DOHH2 (cell line): Measurements from ENCODE around the gene TSPAN33.

Source experiments
- H3F3A ChIP-seq: fragments of 200-600 bp; sonication (generic), shearing (Covaris generic); 2 replicates; pipeline ENCODE4 v1.6.0; 2016; ENCODE audit warnings: antibody characterized with exemption, mild to moderate bottlenecking; ENCODE audit not compliant: control insufficient read depth, insufficient read depth
- H3K27ac ChIP-seq: fragments of 200-600 bp; sonication (generic); 2 replicates; pipeline ENCODE4 v1.5.1; 2014; ENCODE audit warnings: low read depth, mild to moderate bottlenecking, low read length, moderate library complexity
- H3K27me3 ChIP-seq: fragments of 200-600 bp; sonication (generic); 2 replicates; pipeline ENCODE4 v1.6.1; 2014; ENCODE audit warnings: mild to moderate bottlenecking, low read length, mixed read lengths; ENCODE audit not compliant: control insufficient read depth
- H3K36me3 ChIP-seq: fragments of 200-600 bp; sonication (generic); 2 replicates; pipeline ENCODE4 v1.6.1; 2014; ENCODE audit warnings: mild to moderate bottlenecking, low read length, moderate library complexity, mixed read lengths; ENCODE audit not compliant: control insufficient read depth
- H3K4me1 ChIP-seq: fragments of 200-600 bp; sonication (generic); 2 replicates; pipeline ENCODE4 v1.6.1; 2014; ENCODE audit warnings: mild to moderate bottlenecking, low read length, mixed read lengths; ENCODE audit not compliant: control insufficient read depth
- H3K4me2 ChIP-seq: fragments of 200-600 bp; sonication (generic); 2 replicates; pipeline ENCODE4 v1.6.0; 2014; ENCODE audit warnings: mild to moderate bottlenecking, low read length, moderate library complexity
- H3K4me3 ChIP-seq: fragments of 200-600 bp; sonication (generic); 2 replicates; pipeline ENCODE4 v1.5.1; 2014; ENCODE audit warnings: mild to moderate bottlenecking, low read length, mixed read lengths
- H3K79me2 ChIP-seq: fragments of 200-600 bp; sonication (generic); 2 replicates; pipeline ENCODE4 v1.6.1; 2014; ENCODE audit warnings: mild to moderate bottlenecking, low read length, mixed read lengths; ENCODE audit not compliant: control insufficient read depth
- H3K9me2 ChIP-seq: fragments of 200-600 bp; sonication (generic); replicated peaks from 2 replicates; pipeline ENCODE4 v1.6.1; 2014; ENCODE audit warnings: mild to moderate bottlenecking, low read length, mixed read lengths; ENCODE audit not compliant: control insufficient read depth
- H3K9me3 ChIP-seq: fragments of 200-600 bp; sonication (generic); 2 replicates; pipeline ENCODE4 v1.6.1; 2014; ENCODE audit warnings: antibody characterized with exemption, low read length, mixed read lengths; ENCODE audit not compliant: control insufficient read depth, insufficient read depth
- H4K20me1 ChIP-seq: fragments of 200-600 bp; sonication (generic); 2 replicates; pipeline ENCODE4 v1.6.0; 2014; ENCODE audit warnings: low read depth, mild to moderate bottlenecking, antibody characterized with exemption, low read length, moderate library complexity; ENCODE audit not compliant: control insufficient read depth, insufficient read depth
- EZH2phosphoT487 ChIP-seq: fragments of 200-600 bp; sonication (generic); IDR thresholded peaks from 2 replicates; pipeline ENCODE4 v1.6.1; 2017; ENCODE audit warnings: borderline replicate concordance, mild to moderate bottlenecking, antibody characterized with exemption, low read length, moderate library complexity, mixed read lengths
- TF ChIP-seq, protein P1 (sequence below): fragments of 200-600 bp; sonication (generic); IDR thresholded peaks from one replicate; pipeline ENCODE4 v1.5.1; 2014; ENCODE audit warnings: antibody characterized with exemption, mild to moderate bottlenecking, low read depth, low read length; ENCODE audit not compliant: poor library complexity, severe bottlenecking

TSPAN33 gene, protein sequence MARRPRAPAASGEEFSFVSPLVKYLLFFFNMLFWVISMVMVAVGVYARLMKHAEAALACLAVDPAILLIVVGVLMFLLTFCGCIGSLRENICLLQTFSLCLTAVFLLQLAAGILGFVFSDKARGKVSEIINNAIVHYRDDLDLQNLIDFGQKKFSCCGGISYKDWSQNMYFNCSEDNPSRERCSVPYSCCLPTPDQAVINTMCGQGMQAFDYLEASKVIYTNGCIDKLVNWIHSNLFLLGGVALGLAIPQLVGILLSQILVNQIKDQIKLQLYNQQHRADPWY

DNA sequence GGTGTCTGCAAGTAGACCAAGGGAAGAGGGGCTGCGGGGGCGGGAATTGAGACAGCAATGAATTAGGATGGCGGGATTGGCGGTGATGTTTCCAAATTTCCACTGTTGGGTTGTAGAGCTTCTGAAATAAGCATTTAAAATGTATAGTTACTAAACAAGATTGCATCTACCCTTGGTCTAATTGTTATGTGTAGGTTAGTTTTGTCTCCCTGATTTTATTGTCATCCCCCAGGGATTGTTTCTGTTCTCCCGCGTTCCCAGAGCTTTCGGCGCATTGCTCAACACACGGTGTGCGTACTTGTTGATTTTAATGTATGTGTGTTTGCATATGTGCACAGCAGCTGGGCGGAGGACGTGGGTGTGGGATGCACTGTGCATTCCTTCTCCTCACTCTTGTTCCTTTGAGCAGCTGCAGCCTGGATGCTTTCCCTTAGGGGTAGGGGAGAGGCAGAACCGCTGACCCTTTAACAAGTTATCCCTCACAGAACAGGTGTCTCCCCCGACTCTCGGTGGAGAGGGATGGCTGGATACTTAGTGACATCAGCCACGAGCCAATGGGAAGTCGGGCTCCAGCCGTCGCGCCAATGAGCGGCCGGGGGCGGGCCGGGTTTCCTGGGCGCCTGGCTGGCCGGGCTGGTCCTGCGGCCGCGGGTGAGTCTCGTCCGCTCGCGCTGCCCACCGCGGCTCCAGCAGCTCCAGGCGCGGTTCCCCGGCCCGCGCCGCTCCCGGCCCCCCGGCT, at the start of gene TSPAN33:
TSPAN33 (plus strand) TSS at position 613 of the 739 bp plus-strand sequence. CDS start 274 bp downstream, outside the sequence.
- Histone ChIP-seq H3K9me2 (no peaks in the 10 kb centered on the region), H3K36me3 (peaks cover 21% of the 10 kb centered on the region), H3K27ac (peak within 1 kb of the TSS; percentile 43), H3K9me3 (no peaks in the 10 kb centered on the region), H4K20me1 (no peaks in the 10 kb centered on the region), H3K4me3 (peak within 1 kb of the TSS; percentile 97), H3K4me2 (peak within 1 kb of the TSS; percentile 95), H3F3A (peaks cover 6% of the 10 kb centered on the region), H3K79me2 (peaks cover 44% of the 10 kb centered on the region), H3K27me3 (no peaks in the 10 kb centered on the region), H3K4me1 (peaks cover 63% of the 10 kb centered on the region)
- no peak for TF ChIP-seq EZH2phosphoT487
- TF ChIP-seq, protein P1, sequence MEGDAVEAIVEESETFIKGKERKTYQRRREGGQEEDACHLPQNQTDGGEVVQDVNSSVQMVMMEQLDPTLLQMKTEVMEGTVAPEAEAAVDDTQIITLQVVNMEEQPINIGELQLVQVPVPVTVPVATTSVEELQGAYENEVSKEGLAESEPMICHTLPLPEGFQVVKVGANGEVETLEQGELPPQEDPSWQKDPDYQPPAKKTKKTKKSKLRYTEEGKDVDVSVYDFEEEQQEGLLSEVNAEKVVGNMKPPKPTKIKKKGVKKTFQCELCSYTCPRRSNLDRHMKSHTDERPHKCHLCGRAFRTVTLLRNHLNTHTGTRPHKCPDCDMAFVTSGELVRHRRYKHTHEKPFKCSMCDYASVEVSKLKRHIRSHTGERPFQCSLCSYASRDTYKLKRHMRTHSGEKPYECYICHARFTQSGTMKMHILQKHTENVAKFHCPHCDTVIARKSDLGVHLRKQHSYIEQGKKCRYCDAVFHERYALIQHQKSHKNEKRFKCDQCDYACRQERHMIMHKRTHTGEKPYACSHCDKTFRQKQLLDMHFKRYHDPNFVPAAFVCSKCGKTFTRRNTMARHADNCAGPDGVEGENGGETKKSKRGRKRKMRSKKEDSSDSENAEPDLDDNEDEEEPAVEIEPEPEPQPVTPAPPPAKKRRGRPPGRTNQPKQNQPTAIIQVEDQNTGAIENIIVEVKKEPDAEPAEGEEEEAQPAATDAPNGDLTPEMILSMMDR = no peak

DNA sequence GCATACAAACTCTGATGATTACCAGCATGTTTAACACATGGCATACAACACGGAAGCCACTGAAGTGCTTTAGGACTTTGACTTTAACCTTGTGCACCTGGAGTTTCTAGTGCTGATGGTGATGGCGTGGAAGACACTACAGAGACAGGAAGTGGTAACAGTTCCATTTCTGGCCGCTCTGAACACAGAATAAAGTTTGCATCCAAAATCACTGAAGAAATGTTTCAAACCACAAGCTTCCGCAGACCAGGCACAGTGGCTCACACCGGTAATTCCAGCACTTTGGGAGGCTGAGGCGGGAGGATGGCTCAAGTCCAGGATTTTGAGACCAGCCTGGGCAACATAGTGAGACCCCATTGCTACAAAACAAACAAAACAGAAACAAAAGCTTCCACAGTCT, 49.2 kb upstream of the TSPAN33 start:
- Histone ChIP-seq H3F3A (peaks cover 21% of the 10 kb centered on the region), H3K79me2 (no peaks in the 10 kb centered on the region), H3K4me1 (peaks cover 75% of the 10 kb centered on the region), H3K27ac (peak overlapping the region; percentile 54), H3K9me3 (no peaks in the 10 kb centered on the region), H3K36me3 (no peaks in the 10 kb centered on the region), H3K9me2 (no peaks in the 10 kb centered on the region), H3K27me3 (no peaks in the 10 kb centered on the region), H4K20me1 (no peaks in the 10 kb centered on the region), H3K4me2 (peak overlapping the region; percentile 43), H3K4me3 (peak overlapping the region; percentile 15)
- TF ChIP-seq, protein P1 = no peak
- no peak for TF ChIP-seq EZH2phosphoT487

DNA sequence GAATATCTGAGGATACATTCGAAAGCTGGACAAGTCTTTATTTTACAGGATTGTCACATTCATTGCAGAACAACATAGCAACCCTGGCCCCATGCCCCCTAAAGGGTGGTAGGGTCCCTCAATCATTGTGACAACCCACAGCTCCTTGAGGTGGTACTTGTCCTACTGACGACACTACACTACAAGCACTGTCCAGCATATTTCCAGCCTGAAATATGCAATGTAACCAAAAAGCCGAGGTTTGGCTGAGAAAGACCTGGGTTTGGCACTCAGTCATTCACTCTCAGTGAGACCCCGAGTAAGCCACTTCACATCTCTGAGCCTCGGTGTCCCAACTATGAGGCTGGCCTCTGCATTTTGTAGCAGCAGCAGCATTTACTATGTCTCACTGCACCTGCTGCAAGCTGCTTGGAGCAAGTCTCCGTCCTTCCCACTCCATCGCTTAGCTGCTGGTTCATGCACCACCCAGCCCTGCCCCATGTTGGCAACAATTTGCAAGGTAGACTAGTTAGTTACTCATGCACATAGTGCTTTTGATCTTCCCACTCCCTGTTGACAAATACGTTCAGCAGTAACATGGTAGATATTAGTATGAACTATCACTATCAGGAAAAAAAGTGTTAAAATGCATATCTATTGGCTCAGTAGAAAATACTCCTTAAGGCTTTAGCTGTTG, 46.0 kb upstream of the TSPAN33 start:
- Histone ChIP-seq H3K4me1 (peaks cover 85% of the 10 kb centered on the region), H3F3A (peaks cover 17% of the 10 kb centered on the region)

More for the DNA sequence above, 46.0 kb upstream of the TSPAN33 start:
- H3K4me2 ChIP-seq = peak overlapping the region; percentile 64
- H3K27ac ChIP-seq = peak overlapping the region; percentile 39
- TF ChIP-seq, protein P1 = peak; percentile 34
- no peak for TF ChIP-seq EZH2phosphoT487
- H3K9me3 ChIP-seq = no peaks in the 10 kb centered on the region
- H3K36me3 ChIP-seq = no peaks in the 10 kb centered on the region
- H3K79me2 ChIP-seq = no peaks in the 10 kb centered on the region
- H3K27me3 ChIP-seq = no peaks in the 10 kb centered on the region
- H3K4me3 ChIP-seq = peak overlapping the region; percentile 45
- H4K20me1 ChIP-seq = no peaks in the 10 kb centered on the region
- H3K9me2 ChIP-seq = no peaks in the 10 kb centered on the region
